Testis (tissue), 2 donors: ENCODE data around the gene DGKZ.

Source experiments
- POLR2A ChIP-seq: fragments of 450-650 bp; IDR thresholded peaks from one replicate; pipeline ENCODE4 v1.6.1; 2017; ENCODE audit warnings: antibody characterized with exemption, mild to moderate bottlenecking, moderate library complexity
- TF ChIP-seq, protein P1 (sequence below), 3 experiments: fragments of 450-650 bp in 2 of 3; fragments of 200-600 bp in 1 of 3; sonication (generic) in 1 of 3; IDR thresholded peaks; one replicate each; pipeline ENCODE4 v1.5.1; 2016 to 2019; ENCODE audit warnings: antibody characterized with exemption in 3 of 3, mild to moderate bottlenecking in 2 of 3, moderate library complexity in 1 of 3

DNA sequence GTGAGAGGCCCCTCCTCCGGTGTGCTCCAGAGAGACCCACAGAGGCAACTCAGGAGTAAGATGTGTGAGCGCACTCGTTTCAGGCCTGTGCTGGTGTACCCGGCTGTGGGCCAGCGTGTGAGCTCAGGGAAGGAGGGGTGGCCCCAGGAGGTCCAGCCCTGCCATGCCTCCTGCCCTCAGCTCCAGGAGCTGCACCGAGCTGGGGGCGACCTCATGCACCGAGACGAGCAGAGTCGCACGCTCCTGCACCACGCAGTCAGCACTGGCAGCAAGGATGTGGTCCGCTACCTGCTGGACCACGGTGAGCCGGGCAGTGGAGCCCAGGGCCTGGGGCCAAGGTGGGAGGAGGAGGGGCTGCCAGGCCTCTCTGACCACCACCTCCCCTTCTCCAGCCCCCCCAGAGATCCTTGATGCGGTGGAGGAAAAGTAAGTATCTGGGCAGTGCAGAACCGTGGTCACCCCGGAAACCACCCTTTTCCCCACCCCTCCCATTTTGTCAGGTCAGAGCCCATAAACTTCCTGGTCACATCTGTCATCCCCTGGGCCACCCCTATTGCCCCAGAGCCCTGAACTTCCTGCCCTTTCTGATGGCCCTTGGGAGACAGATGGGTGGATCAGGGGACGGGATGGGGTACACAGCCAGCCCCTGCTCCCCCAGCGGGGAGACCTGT lies 31.7 kb downstream of the DGKZ start:
- TF ChIP-seq, protein P1, sequence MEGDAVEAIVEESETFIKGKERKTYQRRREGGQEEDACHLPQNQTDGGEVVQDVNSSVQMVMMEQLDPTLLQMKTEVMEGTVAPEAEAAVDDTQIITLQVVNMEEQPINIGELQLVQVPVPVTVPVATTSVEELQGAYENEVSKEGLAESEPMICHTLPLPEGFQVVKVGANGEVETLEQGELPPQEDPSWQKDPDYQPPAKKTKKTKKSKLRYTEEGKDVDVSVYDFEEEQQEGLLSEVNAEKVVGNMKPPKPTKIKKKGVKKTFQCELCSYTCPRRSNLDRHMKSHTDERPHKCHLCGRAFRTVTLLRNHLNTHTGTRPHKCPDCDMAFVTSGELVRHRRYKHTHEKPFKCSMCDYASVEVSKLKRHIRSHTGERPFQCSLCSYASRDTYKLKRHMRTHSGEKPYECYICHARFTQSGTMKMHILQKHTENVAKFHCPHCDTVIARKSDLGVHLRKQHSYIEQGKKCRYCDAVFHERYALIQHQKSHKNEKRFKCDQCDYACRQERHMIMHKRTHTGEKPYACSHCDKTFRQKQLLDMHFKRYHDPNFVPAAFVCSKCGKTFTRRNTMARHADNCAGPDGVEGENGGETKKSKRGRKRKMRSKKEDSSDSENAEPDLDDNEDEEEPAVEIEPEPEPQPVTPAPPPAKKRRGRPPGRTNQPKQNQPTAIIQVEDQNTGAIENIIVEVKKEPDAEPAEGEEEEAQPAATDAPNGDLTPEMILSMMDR (IDR thresholded peaks at IDR 0.05): no peak
- no peak for TF ChIP-seq POLR2A
